HEK293T (cell line): Measurements from ENCODE around the gene FBXL2.

Experiments used
- ARNT ChIP-seq: fragments of 450-650 bp; IDR thresholded peaks from 2 replicates; pipeline ENCODE4 v1.6.1; 2017; ENCODE audit warnings: mild to moderate bottlenecking
- BHLHE40 ChIP-seq: fragments of 450-650 bp; IDR thresholded peaks from 2 replicates; pipeline ENCODE4 v1.6.1; 2016; ENCODE audit warnings: mild to moderate bottlenecking, moderate library complexity, borderline replicate concordance
- CTBP1 ChIP-seq: fragments of 450-650 bp; IDR thresholded peaks from 2 replicates; pipeline ENCODE4 v1.6.1; 2016; ENCODE audit warnings: borderline replicate concordance
- FOXA1 ChIP-seq: fragments of 450-650 bp; IDR thresholded peaks from 2 replicates; pipeline ENCODE4 v1.6.1; 2016; ENCODE audit warnings: mild to moderate bottlenecking
- FOXK2 ChIP-seq: fragments of 450-650 bp; IDR thresholded peaks from 2 replicates; pipeline ENCODE4 v1.6.1; 2016; ENCODE audit warnings: mild to moderate bottlenecking
- FOXM1 ChIP-seq: fragments of 450-650 bp; IDR thresholded peaks from 2 replicates; pipeline ENCODE4 v1.6.1; 2017; ENCODE audit warnings: mild to moderate bottlenecking, borderline replicate concordance
- HDGF ChIP-seq: fragments of 450-650 bp; IDR thresholded peaks from 2 replicates; pipeline ENCODE4 v1.6.1; 2017; ENCODE audit warnings: antibody characterized with exemption, borderline replicate concordance
- L3MBTL2 ChIP-seq: fragments of 450-650 bp; conservative IDR thresholded peaks from 2 replicates; pipeline ENCODE4 v1.6.1; 2016; ENCODE audit warnings: mild to moderate bottlenecking
- LEF1 ChIP-seq: fragments of 450-650 bp; IDR thresholded peaks from 2 replicates; pipeline ENCODE4 v1.6.1; 2017; ENCODE audit warnings: mild to moderate bottlenecking, borderline replicate concordance
- NFRKB ChIP-seq: fragments of 450-650 bp; IDR thresholded peaks from 2 replicates; pipeline ENCODE4 v1.6.1; 2016; ENCODE audit warnings: mild to moderate bottlenecking, moderate library complexity
- PKNOX1 ChIP-seq: fragments of 450-650 bp; IDR thresholded peaks from 2 replicates; pipeline ENCODE4 v1.6.1; 2016
- SP1 ChIP-seq: fragments of 450-650 bp; IDR thresholded peaks from 2 replicates; pipeline ENCODE4 v1.6.1; 2017
- SUZ12 ChIP-seq: fragments of 450-650 bp; IDR thresholded peaks from 2 replicates; pipeline ENCODE4 v1.6.1; 2016; ENCODE audit warnings: mild to moderate bottlenecking
- TARDBP ChIP-seq: fragments of 450-650 bp; IDR thresholded peaks from 2 replicates; pipeline ENCODE4 v1.6.1; 2016

- TF ChIP-seq NFRKB = no peak
- no peak for TF ChIP-seq TARDBP
- no peak for TF ChIP-seq FOXA1
- no peak for TF ChIP-seq FOXK2
- no peak for TF ChIP-seq SP1
- TF ChIP-seq ARNT = no peak
- no peak for TF ChIP-seq HDGF
- no peak for TF ChIP-seq CTBP1
- TF ChIP-seq LEF1 = no peak
- TF ChIP-seq SUZ12 = no peak
- no peak for TF ChIP-seq PKNOX1
- no peak for TF ChIP-seq BHLHE40
- TF ChIP-seq FOXM1 = no peak
- TF ChIP-seq L3MBTL2 = no peak
These were observed 115.5 kb downstream of the FBXL2 start for GRCh38 chr3:33392703-33393125.
